Muscle of back (tissue), 11 donors: ENCODE data around the gene LCLAT1. TPM values are rescaled to one million over a fixed set of nuclear protein-coding genes. Genes with fewer than 3 reads are reported as not detected.
"Not testable (repeated sequence)": the region's sequence is repeated elsewhere in the genome, so short reads cannot be mapped to it uniquely, and the experiment has no call there.

Source experiments
- DNase-seq, 3 donors: peaks; one replicate each; pipeline versions ENCODE4 v3.0.0 to v3.0.0-alpha.2; 2013
- polyA plus RNA-seq, 10 donors: library from polyadenylated mRNA; unstranded; fragments of 120-200 nt; gene quantifications; one replicate each; pipeline ENCODE4 v1.2.1, GENCODE V29; 2013; ENCODE audit not compliant: insufficient read length in 10 of 10

LCLAT1 gene
- polyA plus RNA-seq, 10 donors: 6.1 to 10.9 (median 7.3) TPM

- no peak for DNase-seq
These were observed 192.8 kb downstream of the LCLAT1 start for GRCh38 chr2:30639836-30640235.

- no peak for DNase-seq
These were observed 194.8 kb downstream of the LCLAT1 start for GRCh38 chr2:30641765-30642345.

- not testable (repeated sequence) for DNase-seq
These were observed 196.0 kb downstream of the LCLAT1 start for GRCh38 chr2:30643013-30643412.

GRCh38 chr2:30643674-30644073, 196.6 kb downstream of the LCLAT1 start:
- DNase-seq: no peak

GRCh38 chr2:30645081-30645744, 198.2 kb downstream of the LCLAT1 start:
- DNase-seq: no peak

- DNase-seq: no peak
These were observed 198.7 kb downstream of the LCLAT1 start for GRCh38 chr2:30645745-30646119.

- no peak for DNase-seq
These were observed 200.9 kb downstream of the LCLAT1 start for GRCh38 chr2:30647752-30648457.

- peak in 1 of 3 donors; percentile 21 for DNase-seq
These were observed 202.2 kb downstream of the LCLAT1 start for GRCh38 chr2:30649278-30649677.

- no peak for DNase-seq
These were observed 202.8 kb downstream of the LCLAT1 start for GRCh38 chr2:30649828-30650227.

GRCh38 chr2:30652271-30652915, 205.3 kb downstream of the LCLAT1 start:
- no peak for DNase-seq

- DNase-seq: no peak
These were observed 206.8 kb downstream of the LCLAT1 start for GRCh38 chr2:30653847-30654246.

GRCh38 chr2:30654404-30654803, 207.4 kb downstream of the LCLAT1 start:
- no peak for DNase-seq

GRCh38 chr2:30655211-30655610, 208.2 kb downstream of the LCLAT1 start:
- no peak for DNase-seq

GRCh38 chr2:30655660-30656059, 208.6 kb downstream of the LCLAT1 start:
- DNase-seq: peak in 2 of 3 donors; percentile 61 to 67

- DNase-seq: no peak
These were observed 209.0 kb downstream of the LCLAT1 start for GRCh38 chr2:30656079-30656478.

GRCh38 chr2:30661173-30662107, 214.4 kb downstream of the LCLAT1 start:
- peak in 1 of 3 donors; percentile 36 for DNase-seq

GRCh38 chr2:30662268-30663131, 215.5 kb downstream of the LCLAT1 start:
- DNase-seq: peak; percentile 80 to 96 (median 89)

GRCh38 chr2:30663321-30663720, 216.3 kb downstream of the LCLAT1 start:
- no peak for DNase-seq

GRCh38 chr2:30663806-30664205, 216.8 kb downstream of the LCLAT1 start:
- DNase-seq: no peak

GRCh38 chr2:30664761-30665358, 217.8 kb downstream of the LCLAT1 start:
- peak in 1 of 3 donors; percentile 91 for DNase-seq
